Ramos (cell line): ENCODE data around the gene SLC5A10.
"Not testable (repeated sequence)": the region's sequence is repeated elsewhere in the genome, so short reads cannot be mapped to it uniquely, and the experiment has no call there.

ENCODE experiments used
- in situ Hi-C: fragments of 300-500 bp; cut with MboI; formaldehyde crosslinking; loops from one replicate; pipeline ENCODE4 v1.14.3; 2022; ENCODE audit warnings: low sequenced_read_pairs; ENCODE audit not compliant: unreplicated experiment

Gene SLC5A10

GRCh38 chr17:18951941-18952842 lies at the start of gene SLC5A10:
TSS of gene SLC5A10 (plus strand) at chr17:18952165. CDS start at chr17:18952206, 41 bp downstream.
- in situ Hi-C loops: loop anchor here (25.0 kb wide), 1 partner anchor 140 kb away; no protein-coding TSS in a partner anchor

- in situ Hi-C loops: no loop called here
Measured at GRCh38 chr17:18904482-18904881, 47.5 kb upstream of the SLC5A10 start.

DNA sequence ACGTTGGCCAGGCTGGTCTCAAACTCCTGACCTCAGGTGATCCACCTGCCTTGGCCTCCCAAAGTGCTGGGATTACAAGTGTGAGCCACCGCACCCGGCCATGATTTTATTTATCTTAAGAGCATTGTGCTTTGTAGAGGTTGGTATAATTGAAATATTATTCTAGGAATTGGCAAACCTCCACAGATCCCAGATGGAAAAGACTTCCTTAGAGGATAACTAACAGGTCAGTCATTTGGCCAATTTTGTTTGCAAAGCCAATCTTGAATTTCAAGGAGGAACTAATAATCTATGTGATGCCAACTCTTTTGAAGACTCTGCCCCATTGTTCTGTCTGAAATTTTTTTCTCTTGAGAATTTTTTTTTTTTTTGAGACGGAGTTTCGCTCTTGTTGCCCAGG lies 46.7 kb upstream of the SLC5A10 start:
- in situ Hi-C loops: no loop called here

- in situ Hi-C loops: no loop called here
Measured at GRCh38 chr17:18910326-18910725, 41.6 kb upstream of the SLC5A10 start.

- in situ Hi-C loops: no loop called here
Measured at GRCh38 chr17:18910881-18911280, 41.1 kb upstream of the SLC5A10 start.

DNA sequence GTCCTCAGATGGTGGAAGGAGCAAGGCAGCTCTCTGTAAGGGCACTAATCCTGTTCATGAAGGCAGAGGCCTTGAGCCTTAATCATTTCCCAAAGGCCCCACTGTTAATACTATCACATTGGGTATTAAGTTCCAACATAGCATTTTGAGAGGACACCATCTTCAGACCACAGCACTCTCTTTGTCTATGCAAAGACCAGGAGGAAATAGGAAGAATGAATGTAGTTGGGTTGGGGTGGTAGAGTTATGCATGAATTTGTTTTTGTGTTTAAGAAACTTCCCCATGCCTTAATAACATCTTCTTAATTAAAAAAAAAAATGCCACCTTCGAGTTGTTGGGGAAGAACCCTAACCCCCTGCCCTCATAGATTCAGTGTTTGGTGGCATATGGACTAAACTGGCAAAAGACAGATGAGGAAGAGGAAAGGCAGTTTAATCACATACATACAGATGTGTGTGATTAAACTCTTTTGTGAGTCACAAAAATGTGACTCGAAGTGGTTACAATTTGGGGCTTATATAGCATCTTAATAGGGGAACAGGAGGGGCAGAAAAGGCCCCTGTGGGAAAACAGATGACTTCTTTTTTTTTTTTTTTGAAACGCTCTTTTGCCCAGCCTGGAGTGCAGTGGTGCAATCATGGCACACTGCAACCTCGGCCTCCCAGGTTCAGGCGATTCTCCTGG lies 35.0 kb upstream of the SLC5A10 start:
- in situ Hi-C loops: no loop called here

GRCh38 chr17:18917506-18918032 lies 34.4 kb upstream of the SLC5A10 start:
- in situ Hi-C loops: no loop called here

GRCh38 chr17:18919963-18920362 lies 32.0 kb upstream of the SLC5A10 start:
- in situ Hi-C loops: no loop called here

DNA sequence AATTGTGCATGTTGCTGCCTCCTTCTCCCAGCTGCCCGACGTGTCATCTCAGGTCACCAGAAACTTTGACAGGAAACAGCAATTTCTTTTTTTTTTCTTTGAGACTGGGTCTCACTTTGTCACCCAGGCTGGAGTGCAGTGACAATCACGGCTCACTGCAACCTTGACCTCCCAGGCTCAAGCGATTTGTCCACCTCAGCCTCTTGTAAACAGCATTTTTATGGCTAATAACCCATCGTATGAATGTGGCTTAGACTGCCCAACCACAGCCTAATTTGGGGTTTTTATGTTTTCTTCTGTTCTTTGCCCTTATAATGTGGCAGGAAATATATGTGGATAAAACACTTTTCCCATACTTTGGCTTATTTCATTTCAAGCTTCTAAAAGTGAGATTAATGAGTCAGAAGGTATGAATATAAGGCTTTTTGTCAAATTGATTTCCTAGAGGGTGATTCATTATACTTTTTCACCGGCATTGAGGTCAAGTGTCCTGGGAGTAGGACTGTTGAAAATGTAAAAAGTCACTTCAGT lies 31.0 kb upstream of the SLC5A10 start:
- in situ Hi-C loops: no loop called here

DNA sequence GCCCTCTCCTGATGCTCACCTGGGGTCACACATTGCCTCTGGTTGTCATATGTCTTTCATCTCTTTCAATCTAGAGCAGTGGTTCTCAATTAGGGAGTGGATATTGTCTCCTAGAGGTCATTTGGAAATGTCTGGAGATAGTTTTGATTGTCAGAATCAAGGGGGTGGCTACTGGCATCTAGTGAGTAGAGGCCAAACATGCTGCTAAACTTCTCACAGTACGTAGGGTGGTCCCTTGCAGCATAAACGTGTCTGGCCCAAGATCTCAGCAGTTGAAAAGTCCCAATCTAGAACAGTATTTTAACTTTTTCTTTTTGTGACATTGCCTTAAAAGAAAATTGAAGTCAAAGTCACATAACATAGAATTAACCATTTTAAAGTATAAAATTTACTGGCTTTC lies 30.5 kb upstream of the SLC5A10 start:
- in situ Hi-C loops: no loop called here

DNA sequence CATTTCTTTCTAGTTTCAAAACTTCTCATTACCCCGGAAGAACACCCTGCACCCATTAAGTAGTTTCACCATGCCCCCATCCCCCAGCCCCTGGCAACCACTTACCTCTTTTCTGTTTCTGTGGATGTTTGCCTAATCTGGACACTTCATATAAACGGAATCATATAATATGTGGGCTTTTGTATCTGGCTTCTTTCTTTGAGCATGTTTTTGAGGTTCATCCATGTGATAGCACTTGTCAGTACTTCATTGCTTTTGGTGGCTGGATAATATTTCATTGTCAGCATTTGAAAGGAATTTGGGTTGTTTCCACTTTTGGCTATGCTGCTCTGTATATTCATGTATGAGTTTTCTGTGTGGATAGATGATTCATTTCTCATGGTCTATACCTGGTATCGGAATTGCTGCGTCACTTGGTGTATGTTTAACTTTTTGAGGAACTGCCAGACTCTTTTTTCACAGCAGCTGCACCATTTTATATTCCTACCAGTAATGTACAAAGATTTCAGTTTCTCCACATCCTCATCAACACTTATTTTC lies 30.0 kb upstream of the SLC5A10 start:
- in situ Hi-C loops: no loop called here

DNA sequence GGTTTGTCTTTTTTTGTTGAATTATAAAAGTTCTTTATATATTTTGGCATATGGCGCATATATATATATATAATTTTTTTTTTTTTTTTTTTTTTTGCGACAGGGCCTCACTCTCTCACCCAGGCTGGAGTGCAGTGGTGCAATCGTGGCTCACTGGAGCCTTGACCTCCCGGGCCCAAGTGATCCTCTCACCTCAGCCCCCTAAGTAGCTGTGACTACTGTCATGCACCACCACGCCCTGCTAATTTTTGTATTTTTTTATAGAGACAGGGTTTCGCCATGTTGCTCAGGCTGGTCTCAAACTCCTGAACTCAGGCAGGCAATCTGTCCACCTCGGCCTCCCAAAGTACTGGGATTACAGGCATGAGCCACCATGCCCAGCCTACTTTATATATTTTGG lies 29.4 kb upstream of the SLC5A10 start:
- in situ Hi-C loops: not testable (repeated sequence)

- in situ Hi-C loops: no loop called here
Measured at GRCh38 chr17:18925187-18925586, 26.8 kb upstream of the SLC5A10 start.

GRCh38 chr17:18928628-18929125 lies 23.3 kb upstream of the SLC5A10 start:
- in situ Hi-C loops: no loop called here

- in situ Hi-C loops: no loop called here
Measured at GRCh38 chr17:18932360-18933055, 19.5 kb upstream of the SLC5A10 start.

DNA sequence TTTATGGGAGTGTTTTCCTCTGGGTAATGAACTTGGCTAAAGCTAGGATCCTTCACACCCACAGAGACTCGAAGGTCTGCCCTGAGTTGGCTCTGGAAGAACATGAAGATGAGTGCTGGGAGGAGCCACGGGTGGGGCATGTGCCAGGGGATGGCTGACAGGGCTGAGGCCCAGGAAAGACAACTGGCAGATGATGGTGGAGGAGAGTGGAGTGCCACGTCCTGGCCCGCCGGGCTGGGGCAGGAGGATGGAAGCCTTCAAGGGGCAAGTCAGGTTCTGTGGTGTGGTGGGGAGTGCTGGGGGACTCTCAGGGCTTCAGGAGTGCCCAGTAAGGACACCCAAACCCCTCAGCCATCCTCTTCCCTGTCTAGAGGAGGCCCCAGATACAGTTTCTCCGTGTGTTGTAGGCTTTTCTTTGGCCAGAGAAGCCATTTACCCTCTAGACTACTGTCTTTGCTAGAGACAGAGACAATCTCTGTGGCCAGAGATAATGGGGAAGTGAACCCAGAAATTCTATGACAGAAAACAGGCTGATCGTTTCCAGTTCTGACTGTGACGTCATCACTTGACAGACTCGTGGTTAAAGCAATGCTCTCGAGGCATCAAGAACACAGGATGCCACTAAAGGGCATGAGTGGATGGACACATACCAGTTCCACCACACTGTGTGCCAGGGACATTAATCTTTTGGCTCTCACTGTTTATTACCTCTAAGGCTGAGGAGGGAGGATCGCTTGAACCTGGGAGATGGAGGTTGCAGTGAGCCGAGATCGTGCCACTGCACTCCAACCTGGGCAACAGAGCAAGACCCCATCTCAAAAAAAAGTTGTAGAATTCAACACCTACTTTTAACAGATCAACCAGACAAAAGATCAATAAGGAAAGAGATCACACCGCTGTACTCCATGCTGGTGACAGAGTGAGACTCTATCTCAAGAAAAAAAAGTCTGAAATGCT lies 18.6 kb upstream of the SLC5A10 start:
- in situ Hi-C loops: no loop called here

- in situ Hi-C loops: no loop called here
Measured at GRCh38 chr17:18937981-18938691, 13.8 kb upstream of the SLC5A10 start.

- in situ Hi-C loops: no loop called here
Measured at GRCh38 chr17:18938692-18939023, 13.3 kb upstream of the SLC5A10 start.
